PC-9 (cell line): ENCODE data around the gene USH2A.

Experiments
- EZH2 ChIP-seq: fragments of 200-600 bp; sonication (generic); IDR thresholded peaks from 2 replicates; pipeline ENCODE4 v1.8.0; 2017; ENCODE audit warnings: antibody characterized with exemption, low read depth
- TF ChIP-seq, protein P1 (sequence below): fragments of 200-600 bp; sonication (generic); conservative IDR thresholded peaks from 2 replicates; pipeline ENCODE4 v1.6.1; 2017; ENCODE audit warnings: mixed run types, antibody characterized with exemption, mild to moderate bottlenecking, moderate library complexity

DNA sequence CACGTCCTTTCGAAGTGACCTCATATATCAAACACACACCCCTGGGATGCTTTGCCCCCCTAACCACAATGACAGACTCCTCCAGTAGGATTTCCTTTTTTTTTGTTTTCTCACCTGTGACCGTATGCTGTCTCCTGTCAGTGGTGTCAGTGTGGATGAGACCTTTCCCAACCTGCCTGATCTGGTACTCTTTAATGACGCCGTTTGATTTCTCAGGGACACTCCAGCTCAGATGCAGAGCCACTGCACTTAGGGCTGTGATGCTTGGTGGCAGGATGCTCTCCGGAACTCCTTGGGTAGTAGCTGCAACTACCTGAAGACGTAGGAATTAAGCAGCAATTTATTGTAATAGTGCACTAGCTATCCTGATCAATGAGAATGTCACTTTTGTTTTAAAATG is 643.5 kb downstream of the USH2A start:
- TF ChIP-seq, protein P1, sequence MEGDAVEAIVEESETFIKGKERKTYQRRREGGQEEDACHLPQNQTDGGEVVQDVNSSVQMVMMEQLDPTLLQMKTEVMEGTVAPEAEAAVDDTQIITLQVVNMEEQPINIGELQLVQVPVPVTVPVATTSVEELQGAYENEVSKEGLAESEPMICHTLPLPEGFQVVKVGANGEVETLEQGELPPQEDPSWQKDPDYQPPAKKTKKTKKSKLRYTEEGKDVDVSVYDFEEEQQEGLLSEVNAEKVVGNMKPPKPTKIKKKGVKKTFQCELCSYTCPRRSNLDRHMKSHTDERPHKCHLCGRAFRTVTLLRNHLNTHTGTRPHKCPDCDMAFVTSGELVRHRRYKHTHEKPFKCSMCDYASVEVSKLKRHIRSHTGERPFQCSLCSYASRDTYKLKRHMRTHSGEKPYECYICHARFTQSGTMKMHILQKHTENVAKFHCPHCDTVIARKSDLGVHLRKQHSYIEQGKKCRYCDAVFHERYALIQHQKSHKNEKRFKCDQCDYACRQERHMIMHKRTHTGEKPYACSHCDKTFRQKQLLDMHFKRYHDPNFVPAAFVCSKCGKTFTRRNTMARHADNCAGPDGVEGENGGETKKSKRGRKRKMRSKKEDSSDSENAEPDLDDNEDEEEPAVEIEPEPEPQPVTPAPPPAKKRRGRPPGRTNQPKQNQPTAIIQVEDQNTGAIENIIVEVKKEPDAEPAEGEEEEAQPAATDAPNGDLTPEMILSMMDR = no peak
- no peak for TF ChIP-seq EZH2
